Non-pigmented ciliary epithelial cell (primary cell): Measurements from ENCODE around the gene ENPP1.

Experiments
- DNase-seq: peaks from one replicate; pipeline ENCODE4 v3.0.0-alpha.2; 2010; ENCODE audit warnings: low read depth

Gene ENPP1

DNA sequence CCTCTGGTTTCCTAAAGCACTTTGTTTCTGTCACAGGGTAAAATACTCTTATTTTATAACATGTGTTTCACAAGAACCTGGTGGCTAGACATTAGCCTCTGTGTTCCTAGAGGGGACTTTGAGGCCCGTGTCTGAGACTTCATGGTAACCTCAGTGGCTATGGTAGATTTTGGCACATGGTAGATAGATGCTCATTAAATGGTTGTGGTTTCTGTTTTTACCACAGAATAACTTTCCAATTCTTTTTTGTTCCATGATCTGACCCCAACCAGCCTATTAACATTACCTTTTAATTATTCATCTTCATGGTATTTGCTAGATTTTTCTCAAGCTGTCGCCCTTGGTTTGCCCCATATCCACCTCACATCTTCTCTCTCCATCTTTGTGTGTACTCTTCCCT, 109.0 kb downstream of the ENPP1 start:
- no peak for DNase-seq

DNA sequence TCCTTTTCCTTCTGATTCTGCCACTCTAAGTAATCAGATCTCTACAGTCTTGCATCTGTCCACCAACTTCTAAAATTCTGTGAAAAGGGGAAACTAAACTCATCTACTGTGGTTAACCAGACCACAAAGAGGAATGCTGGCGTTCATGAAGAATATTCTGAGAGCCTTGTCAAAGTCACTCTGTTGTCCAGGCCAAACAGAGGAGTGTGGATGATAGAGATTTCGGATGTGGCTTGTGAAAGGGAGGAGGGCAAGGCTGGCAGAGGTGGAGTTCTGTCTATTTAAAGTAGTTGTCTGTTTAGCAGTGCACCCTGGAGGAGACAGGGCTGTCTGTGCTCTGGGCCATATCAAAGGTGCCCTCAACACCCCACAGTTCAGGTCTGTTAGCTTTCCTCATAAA, 109.5 kb downstream of the ENPP1 start:
- DNase-seq, result no peak

DNA sequence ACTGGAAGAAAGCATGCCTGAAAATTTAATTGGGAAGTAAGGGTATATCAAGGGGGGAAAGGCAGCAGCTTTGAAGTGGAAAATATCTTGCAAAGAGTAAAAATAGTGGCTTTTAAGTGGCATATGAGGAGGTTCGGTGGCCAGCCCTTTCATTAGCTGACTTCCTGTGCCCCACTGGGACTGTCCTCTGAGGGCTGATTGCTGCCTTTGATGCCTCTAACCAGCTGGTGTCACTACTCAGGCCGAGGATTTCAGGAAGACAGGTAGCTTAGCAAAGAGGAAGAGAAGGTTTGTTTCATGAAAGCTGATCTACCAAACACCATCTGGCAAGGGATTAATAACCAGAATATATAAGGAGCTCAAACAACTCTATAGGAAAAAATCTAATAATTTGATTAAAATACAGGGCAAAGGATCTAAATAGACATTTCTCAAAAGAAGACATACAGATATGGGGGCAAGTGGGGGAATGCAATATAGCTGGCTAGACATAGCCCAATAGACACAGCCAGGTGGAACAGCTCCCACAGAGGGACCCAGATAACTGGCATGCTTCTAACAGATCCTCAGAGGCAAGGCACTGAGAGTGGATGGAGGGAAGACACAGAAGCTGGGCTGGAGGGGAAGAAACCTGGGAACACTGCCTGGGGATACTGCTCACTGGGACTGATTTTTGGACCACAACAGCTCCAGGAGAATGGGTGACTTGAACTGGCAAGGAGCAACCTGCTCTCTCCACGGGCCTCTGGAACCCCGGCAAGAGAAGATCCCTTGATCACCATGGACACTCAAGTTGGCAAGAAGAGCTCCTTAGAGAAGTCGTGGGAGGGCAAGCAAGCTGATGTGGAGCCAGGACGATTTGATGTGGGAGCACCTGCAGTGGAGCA, 110.2 kb downstream of the ENPP1 start:
- no peak for DNase-seq

GRCh38 chr6:131918650-131919355, 111.0 kb downstream of the ENPP1 start:
- DNase-seq, result no peak

DNA sequence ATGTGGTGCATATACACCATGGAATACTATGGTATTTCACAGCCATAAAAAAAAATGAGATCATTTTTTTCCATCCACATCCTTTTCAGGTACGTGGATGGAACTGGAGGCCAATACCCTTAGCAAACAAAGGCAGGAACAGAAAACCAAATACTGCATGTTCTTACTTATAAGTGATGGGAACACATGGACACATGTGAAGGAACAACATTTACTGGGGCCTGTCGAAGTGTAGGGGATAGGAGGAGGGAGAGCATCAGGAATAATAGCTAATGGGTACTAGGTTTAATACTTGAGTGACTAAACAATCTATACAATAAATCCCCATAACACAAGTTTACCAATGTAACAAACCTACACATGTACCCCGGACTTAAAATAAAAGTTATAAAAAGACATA, 112.8 kb downstream of the ENPP1 start:
- no peak for DNase-seq

DNA sequence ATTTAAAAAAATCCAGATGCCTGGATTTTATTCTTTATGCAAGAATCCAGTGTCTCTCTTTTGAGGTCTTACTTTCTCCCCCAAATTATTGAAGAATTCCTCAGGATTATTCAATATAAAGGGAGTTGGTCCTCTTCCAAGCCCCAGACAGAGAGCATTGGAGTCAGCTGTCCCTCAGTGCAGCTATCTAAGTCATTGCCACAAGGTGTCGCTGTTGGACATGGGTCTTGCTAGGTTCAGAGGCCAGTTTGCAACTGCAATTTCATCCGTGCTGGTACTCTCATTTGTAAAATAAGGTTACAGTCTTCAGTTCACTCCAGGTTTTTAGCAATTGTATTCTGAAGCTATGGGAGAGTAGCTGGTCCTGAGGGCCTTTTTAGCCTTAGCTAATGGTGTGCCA, 115.5 kb downstream of the ENPP1 start:
- no peak for DNase-seq

DNA sequence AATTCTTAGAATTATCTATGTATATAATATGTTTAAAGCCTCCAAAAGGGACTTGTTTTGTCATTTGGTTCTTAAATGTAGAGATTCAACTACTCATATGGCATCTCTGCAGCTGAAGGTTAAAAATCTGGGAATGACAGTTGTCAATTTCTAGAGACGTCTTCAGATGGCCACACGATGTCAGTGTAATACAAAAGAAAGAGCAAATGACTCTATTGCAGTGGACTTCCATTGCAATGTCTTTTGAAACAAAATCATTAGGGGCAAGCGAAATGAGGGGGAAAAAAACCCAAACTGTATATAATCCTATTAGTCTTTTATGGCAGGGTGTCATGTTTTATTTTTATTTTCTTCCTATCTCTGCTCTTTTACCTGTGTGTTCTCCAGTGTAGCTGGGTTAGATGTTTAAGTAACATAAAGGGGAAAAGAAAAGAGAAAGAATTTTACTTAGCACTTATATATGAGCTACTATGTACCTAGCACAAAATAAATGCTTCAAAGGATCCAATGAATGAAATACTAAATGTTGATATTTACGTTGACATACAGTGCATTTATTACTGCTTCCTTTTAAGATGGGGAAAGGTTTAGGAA, 117.2 kb downstream of the ENPP1 start:
- DNase-seq, result no peak

GRCh38 chr6:131929264-131929663, 121.4 kb downstream of the ENPP1 start:
- no peak for DNase-seq

DNA sequence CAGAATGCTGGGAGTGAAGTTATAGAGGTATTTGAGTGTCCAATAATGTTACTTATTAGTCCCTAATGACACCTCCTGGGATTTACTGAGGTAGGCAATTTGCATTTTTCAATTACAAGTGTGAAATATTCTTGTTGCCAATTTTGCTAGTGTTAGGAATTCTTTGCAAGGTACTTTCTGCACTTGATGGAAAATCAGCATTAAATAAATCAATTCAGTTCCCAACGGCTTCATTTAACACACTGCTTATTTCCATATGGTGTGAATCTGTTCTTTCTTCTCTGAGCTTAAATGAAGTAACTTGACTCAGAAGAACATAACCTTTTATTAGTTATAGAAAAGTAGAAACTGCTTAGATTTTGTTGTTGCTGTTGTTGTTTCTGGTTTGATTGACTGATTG, 122.2 kb downstream of the ENPP1 start:
- no peak for DNase-seq

GRCh38 chr6:131931063-131931750, 123.4 kb downstream of the ENPP1 start:
- no peak for DNase-seq

DNA sequence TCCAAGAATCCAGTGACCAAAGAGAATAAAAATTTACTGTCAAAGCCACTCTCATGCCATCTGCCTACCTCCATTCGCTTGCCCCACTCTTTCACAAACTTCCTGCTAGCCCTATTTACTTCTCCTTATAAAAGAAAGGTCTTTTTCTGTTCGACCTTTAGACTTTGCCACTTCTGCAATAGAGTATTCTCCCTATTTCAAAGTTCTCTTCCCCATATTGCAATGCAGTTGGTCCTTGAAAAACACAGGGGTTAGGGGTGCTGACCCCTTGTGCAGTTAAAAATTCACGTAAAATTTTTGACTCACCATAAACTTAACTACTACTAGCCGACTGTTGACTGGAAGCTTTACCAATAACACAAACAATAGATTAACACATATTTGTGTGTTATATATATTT, 128.3 kb downstream of the ENPP1 start:
- DNase-seq, result no peak

DNA sequence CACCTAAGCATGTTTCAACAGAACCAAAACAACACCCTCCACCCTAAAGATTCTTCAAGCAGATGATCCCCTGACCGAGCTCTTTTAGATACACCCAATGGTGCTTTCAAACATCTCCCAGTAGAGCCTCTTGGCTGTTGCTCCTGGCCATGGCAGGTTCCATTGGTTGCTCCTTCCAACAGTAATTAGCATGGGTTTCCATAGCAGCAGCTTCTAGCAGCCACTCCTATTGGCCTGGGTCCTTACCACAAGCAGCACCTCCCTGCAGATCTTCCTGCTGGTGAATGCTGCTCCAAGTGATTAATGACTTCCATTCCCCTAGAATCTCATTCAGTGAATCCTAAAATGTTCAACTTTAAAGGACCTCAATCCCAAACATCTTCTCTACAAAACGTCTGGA, 129.4 kb downstream of the ENPP1 start:
- no peak for DNase-seq

DNA sequence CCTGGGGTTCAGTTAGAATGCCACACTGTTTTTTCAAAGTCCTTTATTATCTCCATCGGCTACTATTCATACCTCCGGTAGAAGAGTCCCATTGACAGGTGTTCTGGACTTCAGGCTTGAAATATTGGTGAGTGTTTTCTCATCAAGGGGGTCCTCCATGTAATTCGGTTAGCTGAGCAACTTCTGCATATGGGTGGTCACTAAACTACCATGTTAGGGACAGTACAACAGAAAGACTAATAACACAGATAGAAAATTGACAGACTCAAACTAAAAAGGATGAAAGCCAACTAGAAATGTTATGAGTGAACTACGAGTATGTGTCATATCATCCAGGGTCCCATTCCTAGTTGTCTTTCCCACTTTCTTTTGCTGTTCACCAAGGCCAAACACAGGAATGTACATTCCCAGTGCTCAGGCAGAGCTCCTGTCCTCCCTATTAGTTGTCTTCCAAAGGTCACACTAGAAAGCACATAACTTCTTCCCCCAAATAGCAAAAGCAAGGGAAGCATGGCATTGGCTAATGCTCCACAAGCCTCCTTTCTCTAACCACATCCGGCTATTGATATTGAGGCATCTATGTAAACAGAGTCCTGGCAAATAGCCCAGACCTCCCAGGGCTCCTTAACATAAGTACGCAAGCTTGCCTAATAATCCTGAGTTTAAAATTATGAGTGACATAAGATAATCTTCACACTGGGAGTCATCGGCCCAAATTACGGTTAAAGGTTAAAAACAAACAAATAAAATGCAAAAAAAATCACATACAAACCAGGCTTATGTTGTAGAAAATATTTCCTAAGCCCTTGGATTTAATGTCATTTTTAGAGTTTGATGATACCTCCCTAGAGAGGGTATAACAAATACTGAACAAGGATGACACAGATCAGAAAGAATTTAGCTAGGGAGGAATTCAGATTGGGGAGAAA, 130.1 kb downstream of the ENPP1 start:
- DNase-seq, result no peak
